ENCODE data around the gene SYF2. TPM values are rescaled to one million over a fixed set of nuclear protein-coding genes. Genes with fewer than 3 reads are reported as not detected.

Gene SYF2
- total and polyA plus RNA-seq, 2 of the 13 experiments (the other 11 are each of a cell fraction or from before 2014, with no cell fraction given) = 17.8 to 34.1 TPM

GRCh38 chr1:25239681-25240541, 7.6 kb upstream of the SYF2 start (continued):
- no peak for TF ChIP-seq ZNF775 (CRISPR knock-in tag; IDR thresholded peaks at IDR 0.05; ENCODE audit: borderline replicate concordance)
- peak; percentile 35; the same call in 1 of the 2 replicates for TF ChIP-seq ZNF205 (CRISPR knock-in tag; IDR thresholded peaks at IDR 0.05)
- TF ChIP-seq KDM3A (CRISPR knock-in tag; IDR thresholded peaks at IDR 0.05; ENCODE audit: low read depth) = no peak
- no peak for TF ChIP-seq ZNF607 (CRISPR knock-in tag; IDR thresholded peaks at IDR 0.05; ENCODE audit: borderline replicate concordance)
- TF ChIP-seq PRPF4 (IDR thresholded peaks at IDR 0.05; ENCODE audit: low read depth, low read length, poor library complexity, severe bottlenecking) = no peak
- peak; percentile 63; the same call in 1 of the 2 replicates for TF ChIP-seq GATA4 (IDR thresholded peaks at IDR 0.05; ENCODE audit: borderline replicate concordance, low read depth)
- no peak for TF ChIP-seq ZNF670 (CRISPR knock-in tag; IDR thresholded peaks at IDR 0.05; ENCODE audit: borderline replicate concordance)
- TF ChIP-seq MED13 (CRISPR knock-in tag; IDR thresholded peaks at IDR 0.05) = no peak
- TF ChIP-seq, protein P1, sequence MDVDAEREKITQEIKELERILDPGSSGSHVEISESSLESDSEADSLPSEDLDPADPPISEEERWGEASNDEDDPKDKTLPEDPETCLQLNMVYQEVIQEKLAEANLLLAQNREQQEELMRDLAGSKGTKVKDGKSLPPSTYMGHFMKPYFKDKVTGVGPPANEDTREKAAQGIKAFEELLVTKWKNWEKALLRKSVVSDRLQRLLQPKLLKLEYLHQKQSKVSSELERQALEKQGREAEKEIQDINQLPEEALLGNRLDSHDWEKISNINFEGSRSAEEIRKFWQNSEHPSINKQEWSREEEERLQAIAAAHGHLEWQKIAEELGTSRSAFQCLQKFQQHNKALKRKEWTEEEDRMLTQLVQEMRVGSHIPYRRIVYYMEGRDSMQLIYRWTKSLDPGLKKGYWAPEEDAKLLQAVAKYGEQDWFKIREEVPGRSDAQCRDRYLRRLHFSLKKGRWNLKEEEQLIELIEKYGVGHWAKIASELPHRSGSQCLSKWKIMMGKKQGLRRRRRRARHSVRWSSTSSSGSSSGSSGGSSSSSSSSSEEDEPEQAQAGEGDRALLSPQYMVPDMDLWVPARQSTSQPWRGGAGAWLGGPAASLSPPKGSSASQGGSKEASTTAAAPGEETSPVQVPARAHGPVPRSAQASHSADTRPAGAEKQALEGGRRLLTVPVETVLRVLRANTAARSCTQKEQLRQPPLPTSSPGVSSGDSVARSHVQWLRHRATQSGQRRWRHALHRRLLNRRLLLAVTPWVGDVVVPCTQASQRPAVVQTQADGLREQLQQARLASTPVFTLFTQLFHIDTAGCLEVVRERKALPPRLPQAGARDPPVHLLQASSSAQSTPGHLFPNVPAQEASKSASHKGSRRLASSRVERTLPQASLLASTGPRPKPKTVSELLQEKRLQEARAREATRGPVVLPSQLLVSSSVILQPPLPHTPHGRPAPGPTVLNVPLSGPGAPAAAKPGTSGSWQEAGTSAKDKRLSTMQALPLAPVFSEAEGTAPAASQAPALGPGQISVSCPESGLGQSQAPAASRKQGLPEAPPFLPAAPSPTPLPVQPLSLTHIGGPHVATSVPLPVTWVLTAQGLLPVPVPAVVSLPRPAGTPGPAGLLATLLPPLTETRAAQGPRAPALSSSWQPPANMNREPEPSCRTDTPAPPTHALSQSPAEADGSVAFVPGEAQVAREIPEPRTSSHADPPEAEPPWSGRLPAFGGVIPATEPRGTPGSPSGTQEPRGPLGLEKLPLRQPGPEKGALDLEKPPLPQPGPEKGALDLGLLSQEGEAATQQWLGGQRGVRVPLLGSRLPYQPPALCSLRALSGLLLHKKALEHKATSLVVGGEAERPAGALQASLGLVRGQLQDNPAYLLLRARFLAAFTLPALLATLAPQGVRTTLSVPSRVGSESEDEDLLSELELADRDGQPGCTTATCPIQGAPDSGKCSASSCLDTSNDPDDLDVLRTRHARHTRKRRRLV (CRISPR knock-in tag; IDR thresholded peaks at IDR 0.05) = 0 out of 2 replicates have a peak, but pooled peaks have one; percentile 26
- peak; percentile 47; the same call in 1 of the 2 replicates for TF ChIP-seq TBX2 (CRISPR knock-in tag; IDR thresholded peaks at IDR 0.05; ENCODE audit: borderline replicate concordance)
- no peak for TF ChIP-seq ZKSCAN1 (IDR thresholded peaks at IDR 0.05; ENCODE audit: low read length)
- TF ChIP-seq MAZ (IDR thresholded peaks at IDR 0.05; ENCODE audit: borderline replicate concordance, low read depth, low read length) = no peak
- TF ChIP-seq MAZ (CRISPR knock-in tag; IDR thresholded peaks at IDR 0.05; ENCODE audit: low read depth) = no peak; the same call in 1 of the 2 replicates
- TF ChIP-seq SMAD9 (CRISPR knock-in tag; IDR thresholded peaks at IDR 0.05) = 0 out of 2 replicates have a peak, but pooled peaks have one; percentile 23
- TF ChIP-seq ZNF558 (CRISPR knock-in tag; IDR thresholded peaks at IDR 0.05; ENCODE audit: borderline replicate concordance) = no peak
- TF ChIP-seq RFXAP (CRISPR knock-in tag; IDR thresholded peaks at IDR 0.05; ENCODE audit: borderline replicate concordance) = peak; percentile 37; the same call in 1 of the 2 replicates
- no peak for TF ChIP-seq GMEB2 (CRISPR knock-in tag; IDR thresholded peaks at IDR 0.05; ENCODE audit: low read depth)
- no peak for TF ChIP-seq ZNF83 (CRISPR knock-in tag; IDR thresholded peaks at IDR 0.05; ENCODE audit: borderline replicate concordance)
- no peak for TF ChIP-seq TSC22D2 (CRISPR knock-in tag; IDR thresholded peaks at IDR 0.05; ENCODE audit: borderline replicate concordance)
- TF ChIP-seq NCOR1 (IDR thresholded peaks at IDR 0.05; ENCODE audit: borderline replicate concordance, low read length) = no peak
- peak; percentile 34 for TF ChIP-seq NFKB2 (CRISPR knock-in tag; IDR thresholded peaks at IDR 0.05; ENCODE audit: borderline replicate concordance)
- TF ChIP-seq IRF2 (CRISPR knock-in tag; IDR thresholded peaks at IDR 0.05) = peak; percentile 67; the same call in 1 of the 2 replicates
- peak; percentile 92; the same call in 1 of the 2 replicates for TF ChIP-seq SIN3A (IDR thresholded peaks at IDR 0.05; ENCODE audit: borderline replicate concordance, low read depth, low read length)
- TF ChIP-seq SUZ12 (IDR thresholded peaks at IDR 0.05; ENCODE audit: low read depth, low read length) = no peak

Data from HepG2 (cell line).